GM19238 (cell line): ENCODE measurements around the gene COL23A1.
"Not testable (repeated sequence)": the region's sequence is repeated elsewhere in the genome, so short reads cannot be mapped to it uniquely, and the experiment has no call there.

Source experiments
- DNase-seq: peaks from one replicate; pipeline ENCODE4 v3.0.0; 2011; ENCODE audit warnings: low spot score; ENCODE audit not compliant: insufficient read length

The COL23A1 gene

GRCh38 chr5:178199581-178200434 lies 390.4 kb downstream of the COL23A1 start:
- no peak for DNase-seq

- DNase-seq: no peak
These were observed 391.5 kb downstream of the COL23A1 start for GRCh38 chr5:178198706-178199105.

- not testable (repeated sequence) for DNase-seq
These were observed 392.0 kb downstream of the COL23A1 start for GRCh38 chr5:178198151-178198550.

GRCh38 chr5:178196986-178197385 lies 393.2 kb downstream of the COL23A1 start:
- DNase-seq: no peak

GRCh38 chr5:178196281-178196812 lies 393.8 kb downstream of the COL23A1 start:
- DNase-seq: no peak

GRCh38 chr5:178194026-178194425 lies 396.2 kb downstream of the COL23A1 start:
- DNase-seq: no peak

- DNase-seq: no peak
These were observed 396.9 kb downstream of the COL23A1 start for GRCh38 chr5:178193251-178193809.

GRCh38 chr5:178192787-178193186 lies 397.4 kb downstream of the COL23A1 start:
- no peak for DNase-seq

- DNase-seq: no peak
These were observed 397.9 kb downstream of the COL23A1 start for GRCh38 chr5:178192244-178192643.

- DNase-seq: no peak
These were observed 398.5 kb downstream of the COL23A1 start for GRCh38 chr5:178191661-178192060.

GRCh38 chr5:178189433-178189832 lies 400.8 kb downstream of the COL23A1 start:
- DNase-seq: no peak
